HEK293 (cell line): Measurements from ENCODE around the gene PARD3.
"Not testable (repeated sequence)": the region's sequence is repeated elsewhere in the genome, so short reads cannot be mapped to it uniquely, and the experiment has no call there.

Experiments used
- CTCF ChIA-PET: fragments of 350-600 bp; formaldehyde crosslinking; extraction: SDS; loops from one replicate; lab custom pipeline; 2021; ENCODE audit warnings: antibody characterized with exemption; lab: Yijun Ruan, JAX
- POLR2A ChIA-PET: fragments of 300-600 bp; formaldehyde crosslinking; extraction: SDS; loops from one replicate; lab custom pipeline; 2020; ENCODE audit warnings: antibody characterized with exemption, inconsistent platforms; lab: Yijun Ruan, JAX
- H3K27ac ChIP-seq: fragments of 200-500 bp; sonication (Bioruptor generic); 2 replicates; pipeline ENCODE4 v1.5.1; 2014; ENCODE audit warnings: low read depth, low read length, control low read depth, inconsistent platforms; ENCODE audit errors: extremely low read depth
- H3K36me3 ChIP-seq, 2 experiments: fragments of 200-500 bp in 1 of 2; sonication (Bioruptor generic) in 1 of 2; 1 replicate in 1 of 2; 2 replicates in 1 of 2; pipeline ENCODE4 v1.5.1; 2014 to 2017; ENCODE audit warnings: inconsistent platforms in 2 of 2, low read length in 2 of 2; ENCODE audit not compliant: control insufficient read depth in 2 of 2, insufficient read depth in 1 of 2
- H3K4me1 ChIP-seq: fragments of 200-500 bp; sonication (Bioruptor generic); 2 replicates; pipeline ENCODE4 v1.5.1; 2014; ENCODE audit warnings: mild to moderate bottlenecking, low read length, inconsistent platforms; ENCODE audit not compliant: control insufficient read depth, insufficient read depth
- H3K4me3 ChIP-seq: 2 replicates; pipeline ENCODE4 v1.5.1; 2011; ENCODE audit warnings: low read depth, mild to moderate bottlenecking, control low read depth, low read length, moderate library complexity
- H3K9me3 ChIP-seq: fragments of 200-500 bp; sonication (Bioruptor generic); 2 replicates; pipeline ENCODE4 v1.5.1; 2014; ENCODE audit warnings: low read depth, low read length, inconsistent platforms; ENCODE audit not compliant: control insufficient read depth, insufficient read depth
- FEZF1 ChIP-seq: fragments of 450-650 bp; formaldehyde crosslinking; IDR thresholded peaks from 2 replicates; pipeline ENCODE4 v1.5.1; 2016; ENCODE audit warnings: missing biosample characterization, missing genetic modification characterization
- KLF17 ChIP-seq: fragments of 450-650 bp; formaldehyde crosslinking; IDR thresholded peaks from 2 replicates; pipeline ENCODE4 v1.5.1; 2016; ENCODE audit warnings: missing biosample characterization, missing genetic modification characterization
- KLF7 ChIP-seq: fragments of 450-650 bp; formaldehyde crosslinking; IDR thresholded peaks from 2 replicates; pipeline ENCODE4 v1.5.1; 2016; ENCODE audit warnings: missing biosample characterization, missing genetic modification characterization, borderline replicate concordance
- SCRT2 ChIP-seq: fragments of 450-650 bp; formaldehyde crosslinking; IDR thresholded peaks from 2 replicates; pipeline ENCODE4 v1.5.1; 2016; ENCODE audit warnings: missing biosample characterization, missing genetic modification characterization
- SETDB1 ChIP-seq: IDR thresholded peaks from one replicate; pipeline ENCODE4 v1.6.1; 2017; ENCODE audit warnings: mild to moderate bottlenecking, low read length, moderate library complexity, mixed read lengths; ENCODE audit not compliant: insufficient read length
- ZBTB7A ChIP-seq: fragments of 450-650 bp; formaldehyde crosslinking; IDR thresholded peaks from 2 replicates; pipeline ENCODE4 v1.5.1; 2016; ENCODE audit warnings: low read depth, missing biosample characterization, missing genetic modification characterization
- ZFP3 ChIP-seq: fragments of 450-650 bp; formaldehyde crosslinking; IDR thresholded peaks from 2 replicates; pipeline ENCODE4 v1.5.1; 2016; ENCODE audit warnings: low read depth, missing biosample characterization, missing genetic modification characterization
- ZIC2 ChIP-seq: fragments of 450-650 bp; formaldehyde crosslinking; IDR thresholded peaks from 2 replicates; pipeline ENCODE4 v1.5.1; 2016; ENCODE audit warnings: missing biosample characterization, missing genetic modification characterization
- ZNF121 ChIP-seq: fragments of 450-650 bp; formaldehyde crosslinking; IDR thresholded peaks from 2 replicates; pipeline ENCODE4 v1.5.1; 2016; ENCODE audit warnings: missing biosample characterization, missing genetic modification characterization
- ZNF211 ChIP-seq: fragments of 450-650 bp; formaldehyde crosslinking; IDR thresholded peaks from 2 replicates; pipeline ENCODE4 v1.5.1; 2016; ENCODE audit warnings: low read depth, missing biosample characterization, missing genetic modification characterization
- ZNF239 ChIP-seq: fragments of 450-650 bp; formaldehyde crosslinking; IDR thresholded peaks from 2 replicates; pipeline ENCODE4 v1.5.1; 2016; ENCODE audit warnings: missing biosample characterization, missing genetic modification characterization
- ZNF302 ChIP-seq: fragments of 450-650 bp; formaldehyde crosslinking; IDR thresholded peaks from 2 replicates; pipeline ENCODE4 v1.5.1; 2016; ENCODE audit warnings: missing biosample characterization, missing genetic modification characterization, low read depth
- ZNF324 ChIP-seq: fragments of 450-650 bp; formaldehyde crosslinking; IDR thresholded peaks from 2 replicates; pipeline ENCODE4 v1.5.1; 2016; ENCODE audit warnings: missing biosample characterization, missing genetic modification characterization
- ZNF354C ChIP-seq: fragments of 450-650 bp; formaldehyde crosslinking; IDR thresholded peaks from 2 replicates; pipeline ENCODE4 v1.5.1; 2016; ENCODE audit warnings: missing biosample characterization, missing genetic modification characterization, low read depth, borderline replicate concordance
- ZSCAN23 ChIP-seq: fragments of 450-650 bp; formaldehyde crosslinking; IDR thresholded peaks from 2 replicates; pipeline ENCODE4 v1.5.1; 2016; ENCODE audit warnings: missing biosample characterization, missing genetic modification characterization

PARD3 gene

DNA sequence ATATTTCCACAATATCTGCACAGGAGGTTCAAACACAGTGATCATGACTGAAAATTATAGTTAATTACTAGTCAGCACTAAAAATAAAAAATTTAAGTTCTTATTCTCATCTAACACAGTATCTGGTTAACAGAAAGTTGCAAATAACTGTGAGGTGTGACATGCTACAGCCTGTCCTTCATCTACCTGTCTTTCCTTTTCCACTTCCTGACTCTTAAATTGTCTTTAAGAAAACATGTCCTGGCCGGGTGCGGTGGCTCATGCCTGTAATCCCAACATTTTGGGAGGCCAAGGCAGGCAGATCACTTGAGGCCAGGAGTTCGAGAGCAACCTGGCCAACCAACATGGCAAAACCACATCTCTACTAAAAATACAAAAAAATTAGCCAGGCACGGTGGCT, 57.9 kb downstream of the PARD3 start:
- H3K27ac ChIP-seq, H3K36me3 ChIP-seq, H3K9me3 ChIP-seq, POLR2A ChIA-PET, H3K4me3 ChIP-seq: not testable (repeated sequence)
- CTCF ChIA-PET = interaction anchor here (0.7 to 1.7 kb wide), 2 partner anchors 54 to 237 kb away, joined by 3 to 5 read pairs; no protein-coding TSS in a partner anchor
- H3K4me1 ChIP-seq = peaks cover 12% of the 10 kb centered on the region; the same call in 1 of the 2 replicates

- CTCF ChIA-PET = interaction anchor here (0.6 to 1.7 kb wide), 3 partner anchors 23 to 253 kb away, joined by 3 to 5 read pairs (median 3); no protein-coding TSS in a partner anchor
- POLR2A ChIA-PET = interaction anchor here (0.5 to 0.6 kb wide), 2 partner anchors 12 to 73 kb away, joined by 3 to 5 read pairs; no protein-coding TSS in a partner anchor
- no peak for TF ChIP-seq ZFP3
- no peak for TF ChIP-seq SCRT2 (tag by site-specific recombination)
- TF ChIP-seq ZNF121 (tag by site-specific recombination) = 0 out of 2 replicates have a peak, but pooled peaks have one; percentile 20
- TF ChIP-seq FEZF1 (tag by site-specific recombination) = no peak
- TF ChIP-seq, all 188 proteins: peak for 1
- Histone ChIP-seq H3K36me3 (no peaks in the 10 kb centered on the region), H3K27ac (no peak overlapping the region), H3K4me1 (peaks cover 12% of the 10 kb centered on the region; the same call in 1 of the 2 replicates), H3K4me3 (no peak overlapping the region), H3K9me3 (no peaks in the 10 kb centered on the region)
These were observed 58.5 kb downstream of the PARD3 start for GRCh38 chr10:34756584-34756983.

DNA sequence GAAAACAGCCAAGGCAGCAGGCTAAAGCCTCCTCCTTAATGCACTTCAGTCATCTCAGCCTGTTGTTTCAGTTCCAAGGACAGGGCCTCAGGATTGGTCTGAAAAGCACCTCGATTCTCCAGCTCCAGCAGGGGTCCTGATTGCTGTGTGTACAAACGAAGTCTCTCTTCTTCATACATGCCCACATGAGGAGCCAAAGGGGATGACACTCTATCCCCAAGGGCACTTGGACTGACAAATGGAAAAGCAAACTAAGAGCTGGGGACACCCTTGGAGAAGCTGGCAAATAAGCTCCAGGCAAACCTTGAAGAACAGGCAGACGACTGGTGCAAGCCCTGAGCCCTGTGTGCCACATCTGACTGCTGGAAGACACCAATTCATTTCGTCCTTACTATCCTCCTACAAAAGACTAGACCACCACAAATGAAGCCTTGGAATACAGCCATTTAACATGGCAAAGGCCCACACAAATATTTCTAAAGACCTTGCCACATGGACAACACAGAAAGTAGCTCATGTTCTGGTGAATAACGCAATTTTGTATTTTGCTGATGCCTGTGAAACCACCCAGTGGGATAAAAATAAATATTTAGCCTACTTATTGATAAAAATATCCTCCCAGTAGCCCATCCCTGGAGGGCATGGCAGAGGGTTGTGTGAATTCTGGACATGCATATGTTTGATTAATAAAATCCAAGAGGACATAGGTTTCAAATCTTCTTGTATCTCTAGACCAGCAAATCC, 61.9 kb downstream of the PARD3 start:
- CTCF ChIA-PET = interaction anchor here (1.2 to 1.6 kb wide), 2 partner anchors 20 to 165 kb away, joined by 4 to 6 read pairs; no protein-coding TSS in a partner anchor
- TF ChIP-seq ZSCAN23 (tag by site-specific recombination) = no peak
- TF ChIP-seq ZIC2 (tag by site-specific recombination) = 0 out of 2 replicates have a peak, but pooled peaks have one; percentile 18
- Histone ChIP-seq H3K4me1 (peaks cover 13% of the 10 kb centered on the region), H3K9me3 (no peaks in the 10 kb centered on the region), H3K4me3 (no peak overlapping the region), H3K27ac (no peak overlapping the region), H3K36me3 (no peaks in the 10 kb centered on the region)
- POLR2A ChIA-PET = no interaction called here

GRCh38 chr10:34751272-34751671, 63.8 kb downstream of the PARD3 start:
- no peak overlapping the region for H3K4me3 ChIP-seq
- H3K27ac ChIP-seq = no peak overlapping the region
- no peaks in the 10 kb centered on the region for H3K9me3 ChIP-seq
- H3K36me3 ChIP-seq = no peaks in the 10 kb centered on the region
- peaks cover 13% of the 10 kb centered on the region for H3K4me1 ChIP-seq
- POLR2A ChIA-PET = interaction anchor here (0.6 kb wide), 1 partner anchor 60 kb away, joined by 3 read pairs; no protein-coding TSS in a partner anchor
- no peak for TF ChIP-seq ZNF354C (tag by site-specific recombination)
- TF ChIP-seq SETDB1 = no peak
- TF ChIP-seq ZNF239 (tag by site-specific recombination) = no peak
- TF ChIP-seq ZNF324 = no peak
- no peak for TF ChIP-seq ZNF121 (tag by site-specific recombination)
- TF ChIP-seq KLF17 = no peak
- no peak for TF ChIP-seq KLF7 (tag by site-specific recombination)
- TF ChIP-seq ZNF211 = no peak
- TF ChIP-seq ZNF302 (tag by site-specific recombination) = no peak
- no peak for TF ChIP-seq ZBTB7A (tag by site-specific recombination)
- CTCF ChIA-PET = interaction anchor here (0.6 to 0.7 kb wide), 2 partner anchors 91 to 888 kb away, joined by 4 to 6 read pairs; no protein-coding TSS in a partner anchor
